ENCODE results near the gene FOXK1.

Gene FOXK1

DNA sequence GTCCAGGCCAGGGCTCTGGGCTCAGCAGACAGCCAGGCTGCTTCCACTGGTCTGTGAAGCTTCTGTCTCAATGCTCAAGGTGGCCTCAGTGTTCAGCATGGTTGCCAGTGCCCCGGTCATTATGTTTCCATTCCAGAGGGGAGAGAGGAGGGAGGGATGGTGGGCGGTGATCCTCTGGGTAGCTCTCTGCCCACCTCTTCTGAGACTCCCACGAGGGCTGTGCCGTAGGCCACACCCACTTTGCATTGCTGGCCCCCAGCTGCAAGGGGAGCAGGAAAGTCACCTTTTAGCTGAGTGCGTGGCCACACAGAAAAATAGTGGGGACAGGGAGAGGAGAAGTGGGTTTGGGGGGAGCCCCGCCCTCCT is 42.5 kb downstream of the FOXK1 start:
- DNase-seq = no peak

DNA sequence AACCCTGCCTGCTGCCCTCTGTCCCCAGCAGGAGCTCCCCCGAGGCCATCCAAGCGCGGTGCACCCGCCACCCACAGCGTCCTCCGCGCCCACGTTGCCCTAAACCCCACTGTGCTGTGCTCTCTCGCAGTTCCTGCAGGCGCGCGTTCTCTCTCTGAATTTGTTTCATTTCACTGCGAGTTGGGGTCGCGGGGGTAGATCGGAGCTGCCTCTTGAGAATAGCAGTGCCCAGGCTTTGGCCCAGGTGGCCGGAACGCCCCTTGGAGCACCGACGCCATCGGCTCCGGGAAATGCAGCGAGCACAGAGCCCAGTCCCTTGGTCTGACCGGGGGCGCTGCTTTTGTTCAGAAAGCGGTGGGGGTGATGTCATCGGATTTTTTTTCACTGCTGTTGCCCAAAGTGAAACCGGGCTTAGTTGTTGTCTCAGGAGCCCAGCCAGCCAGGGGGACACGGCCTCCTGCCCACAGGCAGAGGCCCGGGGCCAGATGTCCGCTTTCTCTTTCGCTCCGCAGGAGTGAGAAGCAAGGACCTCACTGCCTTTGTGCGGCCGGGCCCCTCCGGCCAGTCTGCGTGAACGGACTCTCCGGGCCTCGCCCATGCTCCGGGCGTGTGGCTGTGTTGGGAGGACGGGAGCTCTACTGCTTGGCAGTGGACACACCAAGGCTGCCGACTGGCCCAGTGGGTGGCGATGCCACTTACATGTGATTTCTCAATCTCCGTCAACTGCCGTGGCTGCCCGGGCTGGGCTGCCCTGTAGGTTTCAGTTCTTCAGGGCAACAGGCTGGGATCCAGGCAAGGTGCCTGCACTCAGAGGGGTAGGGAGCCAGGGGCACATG is 43.1 kb downstream of the FOXK1 start:
- peak; percentile 90 for DNase-seq

DNA sequence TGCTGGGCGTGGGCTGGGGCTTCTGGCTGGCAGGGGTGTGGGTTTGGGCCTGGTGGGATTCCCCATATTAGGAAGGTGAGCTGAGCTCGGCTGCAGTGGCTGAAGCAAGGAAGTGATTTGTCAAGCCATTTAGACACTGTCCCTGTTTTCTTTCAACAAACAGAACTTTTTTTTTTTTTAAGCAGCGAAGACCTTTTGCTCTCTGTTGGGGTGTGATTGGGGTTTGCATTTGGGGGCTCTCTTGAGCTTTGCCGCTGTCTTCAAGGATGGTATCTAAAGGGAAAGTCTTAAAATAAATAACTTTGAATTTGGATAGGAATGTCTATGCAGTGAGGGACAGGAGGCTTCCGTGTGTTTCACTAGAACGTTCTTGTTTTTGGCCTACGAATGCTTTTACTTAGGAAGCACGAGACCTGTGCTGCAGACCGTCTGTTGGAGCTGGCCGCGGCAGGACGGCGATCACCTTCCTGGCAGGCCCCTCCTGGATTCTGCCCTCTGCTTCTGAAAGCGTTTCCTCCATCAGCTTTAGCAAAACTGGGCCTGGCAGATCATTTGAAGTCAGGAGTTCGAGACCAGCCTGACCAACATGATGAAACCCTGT is 43.9 kb downstream of the FOXK1 start:
- no peak for DNase-seq

DNA sequence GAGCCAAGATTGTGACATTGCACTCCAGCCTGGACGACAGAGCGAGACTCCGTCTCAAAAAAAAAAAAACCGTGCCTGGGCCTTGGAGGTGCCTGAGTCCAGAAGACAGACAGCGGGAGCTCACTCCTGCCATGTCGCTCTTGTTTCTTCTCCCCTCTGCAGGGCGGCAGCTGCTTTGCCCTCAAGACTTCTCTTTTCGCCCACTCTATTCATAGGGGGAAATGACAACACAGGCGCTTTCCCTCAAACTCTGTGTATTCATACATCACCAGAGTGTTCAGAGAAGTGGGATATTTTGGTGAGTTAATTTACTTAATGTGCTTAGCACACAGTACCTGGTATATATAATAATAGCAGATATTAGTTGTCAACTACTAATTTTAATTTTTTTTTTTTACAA is 44.5 kb downstream of the FOXK1 start:
- no peak for DNase-seq

DNA sequence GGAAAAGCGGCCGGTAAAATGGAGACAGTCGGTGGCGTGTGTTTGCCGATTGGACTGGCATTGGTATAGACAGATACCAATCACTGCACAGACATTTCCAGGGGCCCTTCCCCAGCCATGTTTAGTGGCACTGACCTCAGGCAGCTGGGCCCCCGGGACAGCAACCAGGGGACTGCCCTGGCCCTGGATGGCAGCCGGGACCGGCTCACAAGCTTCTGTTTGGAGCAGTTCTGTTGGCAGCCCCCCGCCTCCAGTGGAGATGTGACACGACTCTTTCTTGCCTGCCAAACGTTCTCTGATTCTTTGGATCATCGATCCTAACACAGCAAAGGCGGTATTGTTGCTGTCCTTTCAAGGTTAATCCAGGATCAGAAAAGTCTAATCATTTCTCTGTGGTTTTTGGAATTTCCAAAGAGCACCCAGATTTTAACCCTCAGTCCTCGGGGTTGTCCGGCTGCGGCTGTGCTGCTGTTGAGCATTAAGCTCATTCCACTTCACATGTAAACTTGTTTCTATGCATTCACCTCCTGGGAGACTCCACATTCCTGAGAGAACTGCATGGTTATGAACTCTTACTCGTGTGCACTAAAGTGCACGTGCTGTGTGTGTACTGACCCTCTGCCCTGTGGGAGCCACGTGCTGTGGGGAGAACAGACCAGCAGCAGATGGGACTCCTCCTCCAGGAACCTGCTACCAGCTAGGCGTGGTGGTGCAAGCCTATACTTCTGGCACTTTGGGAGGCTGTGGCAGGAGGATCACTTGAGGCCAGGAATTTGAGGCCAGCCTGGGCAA is 46.0 kb downstream of the FOXK1 start:
- DNase-seq = no peak

DNA sequence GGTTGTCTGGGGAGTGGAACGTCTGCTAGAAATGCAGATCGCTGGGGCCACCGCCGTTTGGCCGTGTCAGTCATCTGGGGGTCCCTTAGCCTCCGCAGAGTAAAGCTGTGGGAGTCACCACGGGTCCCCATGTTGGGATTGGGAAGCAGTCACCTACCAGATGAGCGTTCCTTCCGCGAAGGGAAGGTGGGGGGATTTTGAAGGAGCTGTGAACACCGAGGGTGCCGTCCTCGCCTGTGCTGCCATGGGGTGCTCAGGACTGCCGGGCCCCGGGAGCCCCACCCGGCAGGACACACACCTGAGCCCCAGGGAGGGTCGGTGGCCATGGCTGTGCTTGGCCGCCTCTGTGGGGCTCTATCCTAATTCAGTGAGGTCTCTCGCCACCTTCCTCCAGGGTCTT is 47.2 kb downstream of the FOXK1 start:
- DNase-seq = no peak

DNA sequence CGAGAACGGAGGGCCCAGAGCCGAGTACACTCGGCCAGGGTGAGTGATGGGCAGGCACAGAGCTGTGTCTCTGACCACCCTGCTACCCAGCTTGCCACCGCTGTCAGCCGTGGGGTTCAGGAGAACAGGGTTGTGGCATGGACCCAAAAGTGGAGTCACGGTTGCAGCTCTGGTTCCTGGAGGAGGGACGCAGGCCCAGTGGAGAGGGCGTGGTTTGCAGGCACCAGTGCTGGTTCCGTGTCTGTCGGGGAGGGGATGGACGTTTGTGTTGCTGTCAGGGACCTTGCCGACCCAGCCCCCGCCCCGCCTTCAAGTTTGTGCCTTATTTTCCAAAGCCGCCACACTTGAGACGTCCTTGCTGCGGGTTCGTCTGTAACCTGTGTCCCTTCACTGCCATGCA is 48.2 kb downstream of the FOXK1 start:
- no peak for DNase-seq

DNA sequence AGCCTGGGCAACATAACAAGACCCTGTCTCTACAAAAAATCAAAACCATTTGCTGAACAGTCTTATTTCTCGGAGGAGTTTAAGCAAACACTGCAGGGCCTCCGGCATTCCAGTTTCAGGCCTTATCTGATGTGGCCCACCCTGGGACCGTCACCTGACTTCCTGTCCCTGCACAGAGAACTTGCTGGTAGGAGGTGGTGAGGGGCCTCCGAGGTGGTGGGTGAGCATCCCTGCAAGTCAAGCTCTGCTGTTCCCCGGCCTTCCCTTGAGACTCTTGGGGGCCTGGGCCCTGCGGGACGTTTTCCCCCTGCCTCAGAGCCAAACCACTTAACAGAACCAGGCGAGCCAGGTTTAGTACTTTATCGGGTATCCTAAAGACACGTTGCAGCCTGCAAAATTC is 48.9 kb downstream of the FOXK1 start:
- no peak for DNase-seq

DNA sequence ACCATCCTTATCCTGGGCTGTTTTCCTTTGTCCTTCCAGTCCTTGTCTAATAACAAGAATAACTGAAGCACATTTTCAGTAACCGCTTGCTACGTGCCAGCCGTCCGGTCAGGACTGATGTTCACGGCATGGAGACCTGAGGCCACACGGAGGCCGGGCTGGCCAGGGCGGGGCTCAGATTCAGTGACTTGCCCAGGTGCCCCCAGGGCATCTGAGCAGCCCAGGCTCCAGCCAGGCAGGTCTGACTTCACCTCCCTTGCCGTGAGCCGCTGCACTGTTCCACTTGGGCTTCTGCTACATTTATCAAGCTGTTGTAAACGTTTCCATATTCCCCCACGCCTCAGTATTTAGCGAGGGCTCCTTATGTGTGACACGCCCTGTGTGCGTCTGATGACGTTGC is 49.7 kb downstream of the FOXK1 start:
- no peak for DNase-seq

DNA sequence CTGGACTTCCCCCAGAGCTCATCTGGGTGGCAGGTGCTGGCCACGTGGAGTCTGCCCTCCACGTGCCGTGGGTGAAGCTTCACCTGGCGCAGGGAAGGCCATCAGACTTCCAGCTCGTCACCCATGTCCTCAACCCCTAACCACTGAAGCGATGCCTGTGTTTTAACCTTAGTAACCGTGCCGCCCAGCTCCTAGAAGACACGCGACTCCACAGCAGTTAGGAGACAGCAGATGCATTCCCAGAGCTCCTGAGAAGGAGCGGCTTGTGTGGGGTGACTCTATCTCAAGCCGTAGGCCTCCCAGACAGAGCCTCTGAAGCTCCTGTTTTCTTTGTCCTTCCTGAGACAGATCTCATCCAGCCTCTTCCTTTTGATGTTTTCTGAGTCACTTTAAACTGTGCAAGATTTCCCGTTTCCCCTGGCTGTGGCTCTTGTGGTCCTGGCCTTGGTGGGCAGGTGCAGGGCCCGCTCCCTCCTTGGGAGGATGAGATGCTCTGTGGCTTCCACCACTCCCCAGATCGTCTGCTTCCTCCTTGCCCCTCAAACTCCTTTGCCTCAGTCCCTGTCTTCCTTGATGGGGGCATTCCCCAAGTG is 51.9 kb downstream of the FOXK1 start:
- DNase-seq = no peak

DNA sequence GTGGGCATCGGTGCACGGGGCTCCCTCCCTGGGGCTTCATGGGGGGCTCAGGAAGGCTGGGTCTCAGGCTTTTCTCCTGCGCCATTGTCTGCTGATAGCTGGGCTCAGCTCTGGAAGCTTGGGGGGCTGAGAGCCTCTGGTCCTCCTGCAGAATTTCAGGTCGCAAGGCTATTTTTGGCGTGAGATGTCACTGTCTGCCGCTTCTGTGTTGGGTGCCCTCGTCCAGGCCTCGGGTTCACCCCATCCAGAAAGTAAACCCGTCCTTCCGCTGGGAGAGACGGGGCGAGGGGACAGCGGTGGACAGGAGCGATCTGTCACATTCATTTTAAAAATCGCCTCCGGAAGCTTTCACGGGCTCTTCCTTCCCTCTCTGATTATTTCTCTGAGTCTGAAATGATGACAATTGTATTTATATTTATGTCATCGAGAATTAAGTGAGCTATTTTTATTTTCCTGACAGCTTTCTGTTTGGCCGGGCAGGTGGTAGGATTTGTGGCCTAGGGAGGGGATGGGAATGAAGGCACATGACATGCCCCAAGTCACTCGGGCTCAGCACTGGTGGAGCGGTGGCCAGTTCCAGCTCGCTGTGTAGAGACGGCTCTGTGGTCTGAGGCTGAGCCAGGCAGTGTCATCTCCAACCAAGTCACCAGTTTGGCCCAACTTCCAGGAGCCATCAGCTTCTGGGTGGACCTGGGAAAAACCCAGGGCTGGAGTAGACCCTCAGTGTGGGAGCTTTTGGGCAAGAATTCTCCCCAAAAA is 52.7 kb downstream of the FOXK1 start:
- no peak for DNase-seq

DNA sequence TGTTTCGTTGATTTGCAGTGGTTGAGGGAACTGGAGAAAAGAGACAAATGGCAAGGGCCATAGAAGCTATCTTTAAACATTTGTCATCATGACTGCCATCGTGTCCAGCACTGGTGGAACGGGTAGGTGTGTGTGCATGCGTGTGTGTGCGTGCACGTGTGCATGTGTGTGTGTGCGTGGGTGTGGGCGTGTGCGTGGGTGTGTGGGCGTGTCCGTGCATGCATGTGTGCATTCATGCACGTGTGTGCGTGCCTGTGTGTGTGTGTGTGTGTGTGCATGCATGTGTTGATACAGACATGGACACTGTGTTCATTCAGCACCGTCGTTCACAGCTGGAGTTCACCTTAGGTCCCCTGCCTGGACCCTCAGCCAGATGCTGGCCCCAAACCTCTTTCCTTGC is 55.2 kb downstream of the FOXK1 start:
- DNase-seq = no peak

DNA sequence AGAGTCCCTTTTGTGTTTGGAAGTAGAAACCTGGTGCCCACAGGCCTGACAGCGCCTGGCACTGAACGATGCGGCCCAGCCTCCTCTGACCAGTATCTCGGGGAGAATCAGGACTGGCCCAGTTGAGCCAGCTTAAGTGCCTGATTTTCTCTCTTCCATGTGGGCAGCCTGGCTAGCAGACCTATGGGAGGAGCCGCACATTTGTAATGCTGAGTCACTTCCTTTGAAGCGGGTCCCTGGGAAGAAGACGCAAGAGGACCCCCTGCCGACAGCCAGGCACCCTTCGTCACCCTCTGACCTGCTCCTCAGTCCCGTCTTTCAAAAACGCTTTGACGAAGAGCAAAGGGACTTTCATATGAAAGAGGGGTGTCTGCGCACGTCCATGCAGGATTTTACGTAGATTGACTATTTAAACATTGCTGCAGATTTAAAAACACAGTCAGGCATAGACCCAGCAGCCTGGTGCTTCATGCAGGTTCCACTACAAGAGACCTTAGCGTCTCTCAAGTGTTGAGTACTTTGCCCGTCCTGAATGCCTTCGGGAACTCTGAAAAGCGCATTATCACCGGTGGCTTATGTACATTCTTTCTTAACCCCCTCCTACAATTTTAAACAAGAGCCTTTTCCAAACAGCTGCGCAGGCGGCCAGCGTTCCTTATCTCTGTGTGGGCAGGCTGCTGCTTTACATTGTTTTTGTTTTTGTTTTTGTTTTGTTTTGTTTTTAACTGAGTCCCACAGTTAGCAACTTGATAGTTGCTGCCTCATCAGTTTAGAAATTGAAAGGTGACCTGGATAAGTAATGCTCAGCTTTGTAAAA is 56.8 kb downstream of the FOXK1 start:
- peak; percentile 23 for DNase-seq

DNA sequence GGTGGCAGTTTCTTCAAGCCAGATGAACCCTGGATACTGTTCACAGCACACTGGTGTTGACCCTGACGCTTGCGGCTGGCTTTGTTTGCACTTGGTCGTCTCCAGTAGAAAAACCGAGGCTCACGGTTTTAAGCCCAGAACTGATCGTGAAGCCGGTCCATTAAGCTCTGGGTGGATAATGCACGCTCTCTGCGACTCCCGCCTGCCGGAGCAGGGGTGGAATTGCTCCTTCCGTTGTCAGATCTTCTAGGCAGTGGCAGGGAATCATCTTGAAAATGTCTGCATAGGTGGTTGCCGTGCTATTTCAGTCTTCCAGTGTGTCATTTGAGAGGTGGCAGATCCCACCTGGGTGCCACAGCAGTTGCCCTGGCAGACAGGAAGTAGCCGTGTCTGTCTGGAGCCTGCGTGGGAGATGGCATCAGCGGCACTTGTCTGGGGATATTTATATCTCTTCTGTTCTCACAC is 57.5 kb downstream of the FOXK1 start:
- peak; percentile 25 for DNase-seq

DNA sequence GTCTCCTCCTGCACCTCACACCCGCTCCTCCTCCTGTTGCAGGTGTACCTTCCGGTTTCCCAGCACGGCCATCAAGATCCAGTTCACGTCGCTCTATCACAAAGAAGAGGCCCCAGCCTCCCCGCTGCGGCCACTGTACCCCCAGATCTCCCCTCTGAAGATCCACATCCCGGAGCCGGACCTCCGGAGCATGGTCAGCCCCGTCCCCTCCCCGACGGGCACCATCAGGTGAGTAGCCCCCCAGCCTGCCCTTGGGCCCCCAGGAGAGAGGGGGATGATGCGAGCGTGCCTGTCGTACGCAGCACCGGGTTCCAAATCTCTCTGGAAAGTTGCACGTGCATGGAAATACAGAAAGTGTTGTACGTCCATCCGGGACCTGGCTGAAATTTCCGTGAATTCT is 58.7 kb downstream of the FOXK1 start:
- DNase-seq = no peak

DNA sequence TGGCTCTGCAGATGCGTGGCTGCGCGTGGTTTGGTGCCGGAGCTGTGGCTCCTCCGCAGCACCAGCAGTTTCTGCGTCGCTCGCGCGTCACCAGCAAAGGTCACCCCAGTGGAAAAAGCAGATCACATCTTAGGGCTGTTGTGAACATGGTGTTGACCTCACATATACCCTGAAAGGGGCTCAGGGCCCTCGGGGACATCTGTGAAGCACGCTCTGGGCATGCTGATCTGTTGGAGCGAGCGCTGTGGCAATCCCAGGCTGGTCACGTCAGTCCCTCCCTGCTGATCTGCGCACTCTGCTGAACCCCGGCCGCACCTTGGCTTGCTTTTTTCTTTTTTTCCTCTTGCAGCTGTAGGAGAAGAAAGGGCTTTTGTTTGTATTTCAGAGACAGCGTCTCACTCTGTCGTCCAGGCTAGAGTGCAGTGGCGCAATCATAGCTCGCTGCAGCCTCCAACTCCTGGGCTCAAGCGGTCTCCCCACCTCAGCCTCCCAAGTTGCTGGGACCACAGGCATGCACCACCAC is 60.0 kb downstream of the FOXK1 start:
- no peak for DNase-seq

DNA sequence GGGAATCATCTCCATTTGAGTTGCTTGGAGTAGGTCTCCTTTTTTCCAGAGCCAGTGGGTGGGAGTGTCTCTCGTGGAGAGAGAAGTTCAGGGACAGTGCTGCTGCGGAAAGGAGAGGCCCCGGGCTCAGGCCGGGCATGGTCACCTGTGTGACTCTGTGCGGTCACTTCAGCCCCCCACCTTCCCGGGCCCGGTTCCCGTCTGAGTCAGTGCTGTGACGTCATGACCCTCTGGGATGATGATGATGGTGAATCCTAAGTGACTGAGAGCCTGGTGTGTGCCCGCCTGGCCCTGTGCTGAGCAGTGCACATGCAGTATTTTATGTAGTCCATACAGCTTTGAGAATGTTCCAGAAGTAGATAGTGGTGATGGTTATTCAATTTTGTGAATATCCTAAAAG is 60.8 kb downstream of the FOXK1 start:
- DNase-seq = no peak

DNA sequence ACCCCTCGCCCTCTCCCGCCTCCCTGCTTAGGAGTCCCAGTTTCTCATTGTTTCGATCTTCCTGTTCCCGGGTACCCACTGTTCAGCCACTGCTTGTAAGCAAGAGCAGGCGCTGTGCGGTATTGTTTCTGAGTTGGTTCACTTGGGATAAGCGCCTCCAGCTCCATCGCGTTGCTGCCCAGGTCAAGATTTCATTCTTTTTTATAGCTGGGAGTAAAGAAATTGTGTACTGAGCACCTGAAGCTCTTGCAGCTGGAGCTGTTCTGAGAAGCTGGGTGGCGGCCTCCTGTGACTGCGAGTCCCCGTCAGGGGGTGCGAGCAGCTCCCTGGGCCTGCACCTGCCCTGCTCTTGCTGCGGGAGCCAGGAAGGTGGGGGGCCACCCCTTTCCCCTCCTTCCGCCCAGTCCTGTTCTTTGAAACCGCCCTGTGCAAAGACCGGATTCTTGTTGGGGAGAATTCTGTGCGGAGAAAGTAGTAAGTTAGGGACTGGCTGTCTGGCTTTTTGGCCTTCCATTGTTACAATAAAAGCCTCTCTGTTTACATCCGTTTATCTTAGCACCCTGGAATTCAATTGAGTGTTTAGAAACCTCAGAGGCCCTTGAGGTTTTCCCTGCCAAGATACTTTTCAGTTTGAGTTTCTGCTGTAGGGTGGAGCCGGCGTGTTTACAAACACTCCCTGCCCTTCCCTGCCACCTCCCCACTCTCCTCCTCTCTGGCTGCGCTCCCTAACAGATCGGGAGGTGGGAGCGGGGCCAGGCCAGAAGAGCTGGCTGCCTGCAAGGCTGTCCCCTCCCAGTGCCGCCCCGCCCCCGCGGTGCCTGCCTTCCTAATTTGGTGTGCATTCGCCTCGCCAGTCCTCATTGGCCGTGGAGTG is 62.5 kb downstream of the FOXK1 start:
- DNase-seq = peak; percentile 86

DNA sequence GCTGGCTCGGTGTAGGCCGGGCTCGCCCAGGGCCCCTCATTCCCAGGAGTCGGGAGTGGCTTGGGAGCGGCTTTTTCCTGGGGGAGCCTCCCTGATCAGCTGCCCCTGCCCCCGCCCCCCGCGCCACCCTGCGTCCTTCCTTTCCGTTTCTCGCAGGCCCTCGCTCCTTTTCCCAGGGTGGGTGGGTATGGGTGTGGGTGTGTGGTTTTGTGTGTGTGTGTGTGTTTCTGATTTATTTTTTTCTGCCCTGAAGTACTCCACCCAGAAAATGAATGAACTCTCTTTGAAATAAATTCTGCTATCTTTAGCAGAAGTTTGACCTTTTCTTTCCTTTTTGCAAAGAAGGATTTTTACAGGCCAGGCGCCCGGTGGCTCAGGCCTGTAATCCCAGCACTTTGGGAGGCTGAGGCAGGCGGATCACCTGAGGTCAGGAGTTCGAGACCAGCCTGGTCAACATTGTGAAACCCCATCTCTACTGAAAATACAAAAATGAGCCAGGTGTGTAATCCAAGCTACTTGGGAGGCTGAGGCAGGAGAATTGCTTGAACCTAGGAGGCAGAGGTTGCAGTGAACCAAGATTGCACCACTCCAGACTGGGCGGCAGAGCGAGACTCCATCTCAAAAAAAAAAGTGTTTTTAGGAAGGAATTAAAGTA is 63.3 kb downstream of the FOXK1 start:
- DNase-seq = no peak
